BE2C (cell line): Measurements from ENCODE around the gene MRPS14.
A peak's percentile ranks its signal among the peaks of the same experiment; 100 is the strongest.

Experiments used
- DNase-seq: peaks from one replicate; pipeline ENCODE4 v3.0.0-alpha.2; 2020
- H3K27me3 ChIP-seq: fragments of 250-450 bp; sonication (Bioruptor Pico); 2 replicates; pipeline ENCODE4 v1.5.1; 2020; ENCODE audit warnings: mild to moderate bottlenecking
- H3K36me3 ChIP-seq: fragments of 250-450 bp; sonication (Bioruptor Pico); 2 replicates; pipeline ENCODE4 v1.5.1; 2020; ENCODE audit warnings: mild to moderate bottlenecking
- H3K4me1 ChIP-seq: fragments of 250-450 bp; sonication (Bioruptor Pico); 2 replicates; pipeline ENCODE4 v1.5.1; 2020
- H3K4me3 ChIP-seq: 2 replicates; pipeline ENCODE4 v1.5.1; 2011; ENCODE audit warnings: low read depth, low read length
- H3K9me3 ChIP-seq: fragments of 250-450 bp; sonication (Bioruptor Pico); 2 replicates; pipeline ENCODE4 v1.5.1; 2020
- CTCF ChIP-seq: IDR thresholded peaks from 2 replicates; pipeline ENCODE4 v1.5.1; 2012; ENCODE audit warnings: mild to moderate bottlenecking, low read depth, low read length

The MRPS14 gene

GRCh38 chr1:174995916-174996315, 27.3 kb downstream of the MRPS14 start:
- Histone ChIP-seq H3K4me3 (no peak overlapping the region), H3K27me3 (no peaks in the 10 kb centered on the region), H3K36me3 (no peaks in the 10 kb centered on the region), H3K4me1 (no peaks in the 10 kb centered on the region), H3K9me3 (no peaks in the 10 kb centered on the region)
- no peak for TF ChIP-seq CTCF
- DNase-seq: no peak

DNA sequence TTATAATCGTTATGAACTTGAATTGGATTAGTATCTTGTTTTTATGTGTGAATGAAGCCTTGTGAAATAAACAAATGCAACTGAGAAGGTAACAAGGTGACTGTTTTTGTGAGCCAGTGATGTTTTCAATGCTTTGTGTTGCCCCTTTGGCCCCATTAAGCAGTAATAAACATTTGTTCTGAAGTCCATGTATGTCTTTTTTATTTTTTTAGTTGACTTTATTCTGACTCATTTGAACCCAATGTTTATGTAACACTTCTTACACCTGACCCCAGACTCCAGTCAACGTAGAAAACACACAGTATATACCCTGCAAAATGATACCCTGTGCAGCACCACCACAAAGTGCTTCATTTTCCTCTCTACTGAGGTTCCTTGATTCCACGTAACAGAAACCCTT, 28.1 kb downstream of the MRPS14 start:
- H3K4me1 ChIP-seq: no peaks in the 10 kb centered on the region
- H3K27me3 ChIP-seq: no peaks in the 10 kb centered on the region
- no peak overlapping the region for H3K4me3 ChIP-seq
- no peak for DNase-seq
- H3K9me3 ChIP-seq: no peaks in the 10 kb centered on the region
- H3K36me3 ChIP-seq: no peaks in the 10 kb centered on the region
- no peak for TF ChIP-seq CTCF

DNA sequence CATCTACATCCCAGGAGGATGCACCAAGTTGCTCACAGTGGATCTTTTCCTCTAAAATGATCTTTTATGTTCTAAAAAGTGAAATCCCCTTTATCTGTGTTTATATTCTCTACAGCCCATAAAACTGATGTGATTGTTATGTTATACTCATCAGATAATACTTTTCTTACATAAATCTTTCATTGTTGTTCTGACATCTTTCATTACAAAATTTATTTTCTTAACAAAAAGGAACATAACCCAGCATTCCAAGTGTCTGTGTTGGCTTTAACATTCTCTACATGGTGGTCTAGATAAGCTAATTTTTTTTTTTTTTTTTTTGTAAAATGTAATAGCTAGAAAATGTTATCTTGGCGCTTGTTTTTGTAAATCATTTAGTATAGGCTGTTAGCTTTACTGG, 31.8 kb downstream of the MRPS14 start:
- H3K4me3 ChIP-seq: no peak overlapping the region
- H3K36me3 ChIP-seq: no peaks in the 10 kb centered on the region
- no peak for TF ChIP-seq CTCF
- no peaks in the 10 kb centered on the region for H3K27me3 ChIP-seq
- H3K4me1 ChIP-seq: peaks cover 5% of the 10 kb centered on the region
- no peak for DNase-seq
- H3K9me3 ChIP-seq: no peaks in the 10 kb centered on the region

- peak overlapping the region; percentile 52 for H3K4me3 ChIP-seq
- no peak for TF ChIP-seq CTCF
- no peaks in the 10 kb centered on the region for H3K27me3 ChIP-seq
- no peaks in the 10 kb centered on the region for H3K9me3 ChIP-seq
- no peak for DNase-seq
- no peaks in the 10 kb centered on the region for H3K36me3 ChIP-seq
- peaks cover 5% of the 10 kb centered on the region for H3K4me1 ChIP-seq
Observed at GRCh38 chr1:174990382-174990999, 32.7 kb downstream of the MRPS14 start.

DNA sequence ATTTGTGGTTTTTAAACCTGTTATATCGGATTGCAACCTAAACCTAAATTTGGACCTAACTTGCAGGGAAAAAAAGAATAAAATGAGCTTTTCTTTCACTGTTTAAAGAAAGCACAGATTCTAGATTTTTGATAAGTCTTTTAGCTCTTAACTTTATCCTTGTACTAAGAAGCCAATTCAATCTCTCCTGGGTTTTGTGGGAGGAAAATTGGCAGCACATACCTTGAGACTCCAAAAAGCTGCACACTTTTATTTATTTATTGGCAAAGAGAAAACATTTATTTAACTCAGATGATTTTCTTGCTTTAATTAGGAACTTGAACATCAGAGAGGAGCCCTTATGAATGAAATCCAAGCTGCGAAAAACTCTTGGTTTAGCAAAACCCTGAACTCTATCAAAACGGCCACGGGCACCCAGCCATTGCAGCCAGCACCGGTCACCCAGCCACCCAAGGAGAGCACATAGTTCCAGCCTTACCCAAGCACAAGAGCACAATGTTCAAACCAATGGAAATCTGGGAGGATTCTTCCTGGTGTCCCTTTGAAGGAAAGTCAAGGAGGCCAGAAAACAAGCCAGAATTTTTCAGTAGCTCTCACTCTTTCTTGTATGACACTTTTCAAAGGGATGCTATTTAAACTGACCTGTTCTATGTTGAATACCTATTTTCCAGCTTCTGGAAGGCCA, 33.5 kb downstream of the MRPS14 start:
- H3K27me3 ChIP-seq: no peaks in the 10 kb centered on the region
- H3K4me3 ChIP-seq: no peak overlapping the region
- TF ChIP-seq CTCF: no peak
- no peak for DNase-seq
- H3K4me1 ChIP-seq: peaks cover 5% of the 10 kb centered on the region
- no peaks in the 10 kb centered on the region for H3K9me3 ChIP-seq
- no peaks in the 10 kb centered on the region for H3K36me3 ChIP-seq

- no peaks in the 10 kb centered on the region for H3K27me3 ChIP-seq
- DNase-seq: no peak
- no peak for TF ChIP-seq CTCF
Observed at GRCh38 chr1:174988986-174989385, 34.2 kb downstream of the MRPS14 start.

More at GRCh38 chr1:174988986-174989385, 34.2 kb downstream of the MRPS14 start:
- Histone ChIP-seq H3K9me3 (no peaks in the 10 kb centered on the region), H3K4me1 (peaks cover 5% of the 10 kb centered on the region), H3K4me3 (no peak overlapping the region), H3K36me3 (no peaks in the 10 kb centered on the region)
